DLD1 (cell line): ENCODE measurements around the gene ABHD12.

Experiments
- in situ Hi-C: cut with HindIII; loops from 2 replicates; pipeline ENCODE4 v1.10.0; 2017; ENCODE audit warnings: low sequenced_read_pairs

The ABHD12 gene

GRCh38 chr20:25309395-25310267 lies 81.0 kb downstream of the ABHD12 start:
- in situ Hi-C loops, result no loop called here

- in situ Hi-C loops, result no loop called here
Measured at GRCh38 chr20:25308671-25309394, 81.8 kb downstream of the ABHD12 start.

GRCh38 chr20:25308083-25308491 lies 82.5 kb downstream of the ABHD12 start:
- in situ Hi-C loops, result no loop called here

- in situ Hi-C loops, result no loop called here
Measured at GRCh38 chr20:25306991-25307903, 83.4 kb downstream of the ABHD12 start.

- in situ Hi-C loops, result no loop called here
Measured at GRCh38 chr20:25304025-25304549, 86.5 kb downstream of the ABHD12 start.

- in situ Hi-C loops, result no loop called here
Measured at GRCh38 chr20:25303292-25304024, 87.2 kb downstream of the ABHD12 start.

- in situ Hi-C loops, result no loop called here
Measured at GRCh38 chr20:25302596-25302995, 88.0 kb downstream of the ABHD12 start.

- in situ Hi-C loops, result no loop called here
Measured at GRCh38 chr20:25301357-25301920, 89.2 kb downstream of the ABHD12 start.

GRCh38 chr20:25300496-25301170 lies 90.0 kb downstream of the ABHD12 start:
- in situ Hi-C loops, result no loop called here

GRCh38 chr20:25299806-25300205 lies 90.8 kb downstream of the ABHD12 start:
- in situ Hi-C loops, result no loop called here

- in situ Hi-C loops, result no loop called here
Measured at GRCh38 chr20:25297141-25297905, 93.3 kb downstream of the ABHD12 start.

- in situ Hi-C loops, result no loop called here
Measured at GRCh38 chr20:25296094-25297093, 94.2 kb downstream of the ABHD12 start.

- in situ Hi-C loops, result no loop called here
Measured at GRCh38 chr20:25295386-25296093, 95.1 kb downstream of the ABHD12 start.

GRCh38 chr20:25294459-25295385 lies 95.9 kb downstream of the ABHD12 start:
- in situ Hi-C loops, result no loop called here

GRCh38 chr20:25293910-25294458 lies 96.7 kb downstream of the ABHD12 start:
- in situ Hi-C loops, result no loop called here
